ENCODE data around the gene CTSH.

GRCh38 chr15:78987556-78988360 lies 42.9 kb upstream of the CTSH start:
- TF ChIP-seq CTCF (IDR thresholded peaks at IDR 0.05) = no peak
- TF ChIP-seq POLR2AphosphoS5 (IDR thresholded peaks at IDR 0.05) = no peak
- no peak for TF ChIP-seq EP300 (IDR thresholded peaks at IDR 0.05)
- TF ChIP-seq POLR2A (IDR thresholded peaks at IDR 0.05) = no peak

Data from gastroesophageal sphincter (tissue), 3 donors.